GM19467 (cell line): Measurements from ENCODE around the gene EIF2S1.
"Not testable (repeated sequence)": the region's sequence is repeated elsewhere in the genome, so short reads cannot be mapped to it uniquely, and the experiment has no call there.

Experiments used
- ATAC-seq: cut with Tn5 transposase; IDR thresholded peaks from one replicate; pipeline ENCODE4 v1.9.1; 2021; ENCODE audit warnings: mild to moderate bottlenecking, moderate library complexity; ENCODE audit not compliant: unreplicated experiment

The EIF2S1 gene

GRCh38 chr14:67359775-67360469 lies at the start of gene EIF2S1, which contains the start of gene ATP6V1D:
Gene EIF2S1 (plus strand): TSS chr14:67360328. CDS start chr14:67364768, 4,440 bp downstream.
Gene ATP6V1D (minus strand): TSS chr14:67359804. CDS start chr14:67359698, 106 bp downstream.
- peak; percentile 91 for ATAC-seq

GRCh38 chr14:67311868-67312267 lies 48.3 kb upstream of the EIF2S1 start:
- ATAC-seq = no peak

GRCh38 chr14:67313153-67313552 lies 47.0 kb upstream of the EIF2S1 start:
- ATAC-seq = no peak

GRCh38 chr14:67317822-67318221 lies 42.3 kb upstream of the EIF2S1 start:
- ATAC-seq = no peak

- ATAC-seq = no peak
Observed at GRCh38 chr14:67319142-67319541, 41.0 kb upstream of the EIF2S1 start.

- ATAC-seq = not testable (repeated sequence)
Observed at GRCh38 chr14:67329666-67330065, 30.5 kb upstream of the EIF2S1 start.

GRCh38 chr14:67331368-67332125 lies 28.6 kb upstream of the EIF2S1 start:
- no peak for ATAC-seq

GRCh38 chr14:67332468-67332867 lies 27.7 kb upstream of the EIF2S1 start:
- no peak for ATAC-seq

- no peak for ATAC-seq
Observed at GRCh38 chr14:67335781-67336180, 24.3 kb upstream of the EIF2S1 start.

GRCh38 chr14:67341231-67341630 lies 18.9 kb upstream of the EIF2S1 start:
- not testable (repeated sequence) for ATAC-seq

GRCh38 chr14:67343601-67344230 lies 16.4 kb upstream of the EIF2S1 start:
- no peak for ATAC-seq

GRCh38 chr14:67345583-67345982 lies 14.5 kb upstream of the EIF2S1 start:
- no peak for ATAC-seq

- no peak for ATAC-seq
Observed at GRCh38 chr14:67352055-67352454, 8.1 kb upstream of the EIF2S1 start.

GRCh38 chr14:67357186-67357968 lies 2.8 kb upstream of the EIF2S1 start:
- ATAC-seq = no peak

- no peak for ATAC-seq
Observed at GRCh38 chr14:67357969-67358354, 2.2 kb upstream of the EIF2S1 start.

GRCh38 chr14:67358924-67359774 lies 979 bp upstream of the EIF2S1 start:
- ATAC-seq = no peak

- ATAC-seq = no peak
Observed at GRCh38 chr14:67360470-67361206, 510 bp downstream of the EIF2S1 start.

- ATAC-seq = no peak
Observed at GRCh38 chr14:67365476-67365875, 5.3 kb downstream of the EIF2S1 start.

GRCh38 chr14:67370830-67371229 lies 10.7 kb downstream of the EIF2S1 start:
- ATAC-seq = no peak
